B cell (primary cell): ENCODE measurements around the gene RING1. TPM values are rescaled to one million over a fixed set of nuclear protein-coding genes. Genes with fewer than 3 reads are reported as not detected.

Experiments used
- ATAC-seq: fragments of 200-7000 bp; cut with Tn5 transposase; one replicate; pipeline ENCODE4 v1.10.0; 2021; ENCODE audit warnings: low read depth, mild to moderate bottlenecking, moderate number of reproducible peaks, moderate library complexity
- CTCF ChIA-PET: fragments of 350-600 bp; sonication (Branson Sonifier 250); formaldehyde crosslinking; loops from one replicate; lab custom pipeline; 2021; ENCODE audit warnings: antibody characterized with exemption, inconsistent platforms; lab: Charles Lee
- POLR2A ChIA-PET: fragments of 350-600 bp; sonication (Branson Sonifier 250); formaldehyde crosslinking; loops from one replicate; lab custom pipeline; 2021; ENCODE audit warnings: antibody characterized with exemption; lab: Charles Lee
- DNase-seq: peaks from one replicate; pipeline ENCODE4 v3.0.0; 2013
- H2AFZ ChIP-seq: 2 replicates; pipeline ENCODE4 v1.6.1; 2012; ENCODE audit warnings: mild to moderate bottlenecking, low read depth, low read length; ENCODE audit not compliant: insufficient read depth, poor library complexity, severe bottlenecking
- H3K27ac ChIP-seq, 2 donors: 1 replicate in 1 of 2; 2 replicates in 1 of 2; pipeline ENCODE4 v1.5.1; 2012 to 2013; ENCODE audit warnings: low read length in 2 of 2, mild to moderate bottlenecking in 2 of 2, moderate library complexity in 1 of 2
- H3K27me3 ChIP-seq, 4 experiments: fragments of 200-600 bp in 1 of 4; sonication (generic) in 1 of 4; replicated peaks in 1 of 4; 1 replicate in 2 of 4; 2 replicates in 2 of 4; pipeline versions ENCODE4 v1.6.1 to v1.7.0; 2013 to 2016; ENCODE audit warnings: low read length in 3 of 4, mild to moderate bottlenecking in 2 of 4, mixed read lengths in 1 of 4, moderate library complexity in 1 of 4; ENCODE audit not compliant: insufficient read depth in 4 of 4, control insufficient read depth in 3 of 4; ENCODE audit errors: control extremely low read depth in 1 of 4
- H3K36me3 ChIP-seq, 2 experiments: replicated peaks in 1 of 2; 1 replicate in 1 of 2; 2 replicates in 1 of 2; pipeline versions ENCODE4 v1.6.1 to v1.7.1; 2013; ENCODE audit warnings: low read length in 1 of 2; ENCODE audit not compliant: insufficient read depth in 2 of 2, control insufficient read depth in 1 of 2; ENCODE audit errors: control extremely low read depth in 1 of 2, extremely low read depth in 1 of 2
- H3K4me1 ChIP-seq, 2 donors: fragments of 200-600 bp in 1 of 2; sonication (generic) in 1 of 2; 1 replicate in 1 of 2; 2 replicates in 1 of 2; pipeline versions ENCODE4 v1.5.1 to v1.6.1; 2013 to 2017; ENCODE audit warnings: low read length in 2 of 2; ENCODE audit not compliant: control insufficient read depth in 2 of 2, insufficient read depth in 2 of 2
- H3K4me2 ChIP-seq: replicated peaks from 2 replicates; pipeline ENCODE3; 2012; ENCODE audit warnings: mild to moderate bottlenecking, low read depth, low read length; ENCODE audit not compliant: poor library complexity, severe bottlenecking
- H3K4me3 ChIP-seq, 5 experiments: fragments of 200-600 bp in 1 of 5; sonication (generic) in 1 of 5; 1 replicate in 3 of 5; 2 replicates in 2 of 5; pipeline versions ENCODE4 v1.5.1 to v1.7.0; 2011 to 2016; ENCODE audit warnings: low read length in 4 of 5, mild to moderate bottlenecking in 4 of 5, low read depth in 2 of 5, control low read depth in 1 of 5, moderate library complexity in 1 of 5; ENCODE audit not compliant: insufficient read depth in 1 of 5; ENCODE audit errors: control extremely low read depth in 1 of 5, extremely low read depth in 1 of 5
- H3K79me2 ChIP-seq: fragments of 200-600 bp; sonication (generic); one replicate; pipeline ENCODE4 v1.6.0; 2016; ENCODE audit warnings: low read length; ENCODE audit not compliant: control insufficient read depth, insufficient read depth
- H3K9ac ChIP-seq: fragments of 200-600 bp; sonication (generic); 2 replicates; pipeline ENCODE4 v1.6.1; 2017; ENCODE audit warnings: mild to moderate bottlenecking, low read length, moderate library complexity
- H3K9me3 ChIP-seq, 3 donors: one replicate each; pipeline versions ENCODE4 v1.6.1 to v1.7.1; 2013; ENCODE audit warnings: low read length in 2 of 3; ENCODE audit not compliant: control insufficient read depth in 2 of 3, insufficient read depth in 1 of 3; ENCODE audit errors: control extremely low read depth in 1 of 3
- H4K20me1 ChIP-seq: 2 replicates; pipeline ENCODE4 v1.6.0; 2012; ENCODE audit warnings: mild to moderate bottlenecking, low read length; ENCODE audit not compliant: insufficient read depth, control insufficient read depth, poor library complexity, severe bottlenecking
- H3K27ac Mint-ChIP-seq: one replicate; pipeline ENCODE4 v1.8.0; 2021; ENCODE audit warnings: mixed read lengths
- H3K27me3 Mint-ChIP-seq: one replicate; pipeline ENCODE4 v1.8.0; 2021; ENCODE audit warnings: mixed read lengths
- H3K4me1 Mint-ChIP-seq: one replicate; pipeline ENCODE4 v1.8.0; 2021; ENCODE audit warnings: mixed read lengths
- H3K4me3 Mint-ChIP-seq: one replicate; pipeline ENCODE4 v1.8.0; 2021; ENCODE audit warnings: mixed read lengths
- H3K9me3 Mint-ChIP-seq: one replicate; pipeline ENCODE4 v1.8.0; 2022; ENCODE audit warnings: mixed read lengths; ENCODE audit not compliant: insufficient read depth
- EZH2 ChIP-seq: IDR thresholded peaks from 2 replicates; pipeline ENCODE4 v1.6.1; 2012; ENCODE audit warnings: borderline replicate concordance, low read depth, mild to moderate bottlenecking, moderate library complexity, low read length; ENCODE audit not compliant: insufficient read depth, poor library complexity, severe bottlenecking
- WGBS: methylation state at CpG from one replicate; pipeline ENCODE4 v1.1.5; 2013; ENCODE audit warnings: missing lambda C conversion rate; ENCODE audit not compliant: insufficient coverage; 5-methylcytosine and 5-hydroxymethylcytosine counted together
- intact Hi-C: fragments of 100-400 bp; cut with micrococcal nuclease; formaldehyde crosslinking; loops from one replicate; pipeline ENCODE4 v1.10.0; 2022
- polyA plus RNA-seq: library from polyadenylated mRNA; depleted of rRNA; stranded (reverse); fragments of >200 nt; gene quantifications from 2 replicates; pipeline ENCODE4 v1.2.3, GENCODE V29; 2012
- total RNA-seq, 2 donors: library from RNA; stranded (reverse); fragments of 120-200 nt in 1 of 2; gene quantifications; 1 replicate in 1 of 2; 2 replicates in 1 of 2; pipeline versions ENCODE4 v1.2.3 to v1.2.4, GENCODE V29; 2013 to 2022
- TF ChIP-seq, protein P1 (sequence below): fragments of 200-600 bp; IDR thresholded peaks from one replicate; pipeline ENCODE4 v1.8.0; 2022; ENCODE audit warnings: antibody characterized with exemption, mild to moderate bottlenecking

The RING1 gene
- total and polyA plus RNA-seq, 2 donors (not counting 1 experiment from before 2014, with no cell fraction given): 37.1 to 44.2 TPM

GRCh38 chr6:33254591-33254990 is 46.3 kb downstream of the RING1 start:
- H2AFZ ChIP-seq: no peak overlapping the region
- no peak overlapping the region for H3K27ac ChIP-seq
- no peaks in the 10 kb centered on the region for H3K27me3 Mint-ChIP-seq
- ChIA-PET CTCF (interaction anchor here (0.7 to 0.8 kb wide), 2 partner anchors 10 to 396 kb away, joined by 3 read pairs; no protein-coding TSS in a partner anchor), POLR2A (interaction anchor here (1.2 kb wide), 1 partner anchor 17 kb away, joined by 3 read pairs; no protein-coding TSS in a partner anchor)
- no peak overlapping the region for H3K9ac ChIP-seq
- H3K36me3 ChIP-seq: peaks cover 1 to 14% of the 10 kb centered on the region in 2 experiments
- no peak for ATAC-seq
- no peaks in the 10 kb centered on the region for H3K27me3 ChIP-seq
- no peak for DNase-seq
- H3K79me2 ChIP-seq: peaks cover 9% of the 10 kb centered on the region
- H3K4me3 ChIP-seq: no peak overlapping the region
- no peaks in the 10 kb centered on the region for H3K9me3 Mint-ChIP-seq
- no CpG with 5 or more reads among the region's 4 CpGs for WGBS
- intact Hi-C loops: no loop called here
- no peak overlapping the region for H3K4me3 Mint-ChIP-seq
- no peaks in the 10 kb centered on the region for H4K20me1 ChIP-seq
- no peak overlapping the region for H3K4me2 ChIP-seq
- H3K9me3 ChIP-seq: no peaks in the 10 kb centered on the region
- peaks cover 8 to 10% of the 10 kb centered on the region in 2 donors for H3K4me1 ChIP-seq
- H3K27ac Mint-ChIP-seq: no peak overlapping the region
- TF ChIP-seq EZH2: no peak
- TF ChIP-seq, protein P1, sequence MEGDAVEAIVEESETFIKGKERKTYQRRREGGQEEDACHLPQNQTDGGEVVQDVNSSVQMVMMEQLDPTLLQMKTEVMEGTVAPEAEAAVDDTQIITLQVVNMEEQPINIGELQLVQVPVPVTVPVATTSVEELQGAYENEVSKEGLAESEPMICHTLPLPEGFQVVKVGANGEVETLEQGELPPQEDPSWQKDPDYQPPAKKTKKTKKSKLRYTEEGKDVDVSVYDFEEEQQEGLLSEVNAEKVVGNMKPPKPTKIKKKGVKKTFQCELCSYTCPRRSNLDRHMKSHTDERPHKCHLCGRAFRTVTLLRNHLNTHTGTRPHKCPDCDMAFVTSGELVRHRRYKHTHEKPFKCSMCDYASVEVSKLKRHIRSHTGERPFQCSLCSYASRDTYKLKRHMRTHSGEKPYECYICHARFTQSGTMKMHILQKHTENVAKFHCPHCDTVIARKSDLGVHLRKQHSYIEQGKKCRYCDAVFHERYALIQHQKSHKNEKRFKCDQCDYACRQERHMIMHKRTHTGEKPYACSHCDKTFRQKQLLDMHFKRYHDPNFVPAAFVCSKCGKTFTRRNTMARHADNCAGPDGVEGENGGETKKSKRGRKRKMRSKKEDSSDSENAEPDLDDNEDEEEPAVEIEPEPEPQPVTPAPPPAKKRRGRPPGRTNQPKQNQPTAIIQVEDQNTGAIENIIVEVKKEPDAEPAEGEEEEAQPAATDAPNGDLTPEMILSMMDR: no peak
- peaks cover 18% of the 10 kb centered on the region for H3K4me1 Mint-ChIP-seq

- Histone ChIP-seq H2AFZ (no peak overlapping the region), H3K4me1 (no peaks in the 10 kb centered on the region), H3K27me3 (no peaks in the 10 kb centered on the region), H3K79me2 (no peaks in the 10 kb centered on the region), H3K4me2 (no peak overlapping the region), H3K27ac (no peak overlapping the region), H3K36me3 (peaks cover 12 to 39% of the 10 kb centered on the region in 2 experiments), H4K20me1 (no peaks in the 10 kb centered on the region), H3K4me3 (no peak overlapping the region), H3K9me3 (no peaks in the 10 kb centered on the region), H3K9ac (no peak overlapping the region)
- WGBS: 100% methylated on average over 3 of the region's 5 CpGs
- Mint-ChIP-seq H3K9me3 (no peaks in the 10 kb centered on the region), H3K4me1 (no peaks in the 10 kb centered on the region), H3K27ac (no peak overlapping the region), H3K4me3 (no peak overlapping the region), H3K27me3 (no peaks in the 10 kb centered on the region)
- ChIA-PET CTCF (interaction anchor here (2.1 kb wide), 1 partner anchor 11 kb away, joined by 5 read pairs; no protein-coding TSS in a partner anchor), POLR2A (interaction anchor here (2.5 kb wide), 1 partner anchor 12 kb away, joined by 17 read pairs; the partner anchor contains the start of genes RPS18 and VPS52)
- ATAC-seq: no peak
- TF ChIP-seq EZH2: no peak
- TF ChIP-seq, protein P1: no peak
- intact Hi-C loops: no loop called here
- DNase-seq: no peak
These were observed 50.7 kb downstream of the RING1 start for GRCh38 chr6:33259032-33259431.
